Peyer's patch (tissue), 4 donors: ENCODE results near the gene QPCT.

ENCODE experiments used
- CTCF ChIP-seq, 6 experiments: fragments of 450-650 bp in 4 of 6; fragments of 200-600 bp in 2 of 6; sonication (generic) in 1 of 6; IDR thresholded peaks; one replicate each; pipeline ENCODE4 v1.5.1; 2017 to 2019; ENCODE audit warnings: antibody characterized with exemption in 6 of 6, mild to moderate bottlenecking in 3 of 6, moderate library complexity in 1 of 6
- POLR2A ChIP-seq, 2 donors: fragments of 450-650 bp; IDR thresholded peaks; one replicate each; pipeline ENCODE4 v1.5.1; 2017; ENCODE audit warnings: antibody characterized with exemption in 2 of 2, mild to moderate bottlenecking in 2 of 2, moderate library complexity in 2 of 2

DNA sequence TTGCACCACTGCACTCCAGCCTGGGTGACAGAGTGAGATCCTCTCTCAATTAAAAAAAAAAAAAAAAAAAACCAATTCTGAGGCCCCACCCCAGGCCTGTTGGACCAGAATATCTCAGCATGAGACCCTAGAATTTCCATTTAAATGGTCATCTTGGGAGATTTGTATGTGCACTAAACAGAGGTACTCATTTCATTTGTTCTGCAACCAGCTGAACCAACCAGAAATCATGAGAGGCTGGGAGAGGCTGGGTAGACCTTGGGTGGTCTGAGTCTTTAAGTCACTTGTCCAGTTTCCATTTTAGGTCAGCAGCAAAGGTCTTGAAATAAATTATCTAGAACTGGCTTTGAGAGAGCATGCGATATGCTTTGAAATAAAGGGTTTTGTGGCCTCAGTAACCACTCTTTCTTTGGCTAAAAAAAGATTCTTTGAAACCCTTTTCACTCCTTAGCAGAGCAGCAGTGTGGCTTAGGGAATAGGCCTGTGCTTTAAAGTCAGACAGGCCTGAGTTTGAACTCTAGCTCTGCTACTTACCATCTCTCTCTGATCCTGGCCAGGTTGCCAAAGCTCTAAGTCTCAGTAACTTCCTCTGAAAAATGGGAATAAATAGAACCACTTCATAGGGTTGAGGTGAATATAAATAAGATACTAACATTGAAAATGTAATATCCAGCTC is 52.6 kb downstream of the QPCT start:
- TF ChIP-seq CTCF (IDR thresholded peaks at IDR 0.05) (no peak), POLR2A (IDR thresholded peaks at IDR 0.05) (no peak)
